Right lobe of liver (tissue), 4 donors: ENCODE results near the gene HSD17B11.
A peak's percentile ranks its signal among the peaks of the same experiment; 100 is the strongest.

Source experiments
- POLR2A ChIP-seq: fragments of 450-650 bp; IDR thresholded peaks from one replicate; pipeline ENCODE4 v1.6.1; 2017; ENCODE audit warnings: antibody characterized with exemption, mild to moderate bottlenecking
- TF ChIP-seq, protein P1 (sequence below), 4 donors: fragments of 200-600 bp in 3 of 4; fragments of 450-650 bp in 1 of 4; IDR thresholded peaks; one replicate each; pipeline versions ENCODE4 v1.5.1 to v1.8.0; 2016 to 2022; ENCODE audit warnings: antibody characterized with exemption in 4 of 4, mild to moderate bottlenecking in 2 of 4
- donor health status: DM: no; HTN: no; CAD: no.
- donor health status: DM: no; HTN: no; CAD: no.
- donor health status: DM: no; HTN: yes; CAD: no.

DNA sequence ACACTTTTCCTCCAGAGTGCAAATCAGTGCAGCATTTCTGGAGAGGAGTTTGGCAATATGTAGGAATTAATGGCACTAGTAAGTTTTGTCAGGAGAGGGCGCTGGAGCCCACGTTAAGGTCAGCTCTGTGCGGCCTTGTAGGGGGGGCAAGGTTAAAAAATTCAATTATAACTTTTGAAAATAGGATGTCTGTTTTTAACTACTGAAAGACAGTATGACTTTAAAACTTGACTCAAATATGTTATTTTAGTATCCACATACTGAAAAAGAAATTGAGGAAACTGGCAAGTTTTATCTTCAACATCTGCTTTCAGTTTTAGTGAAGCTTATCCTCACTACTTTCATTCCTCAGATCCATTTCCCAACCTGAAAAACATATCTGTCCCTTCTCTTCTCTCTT lies 37.4 kb downstream of the HSD17B11 start:
- TF ChIP-seq, protein P1, sequence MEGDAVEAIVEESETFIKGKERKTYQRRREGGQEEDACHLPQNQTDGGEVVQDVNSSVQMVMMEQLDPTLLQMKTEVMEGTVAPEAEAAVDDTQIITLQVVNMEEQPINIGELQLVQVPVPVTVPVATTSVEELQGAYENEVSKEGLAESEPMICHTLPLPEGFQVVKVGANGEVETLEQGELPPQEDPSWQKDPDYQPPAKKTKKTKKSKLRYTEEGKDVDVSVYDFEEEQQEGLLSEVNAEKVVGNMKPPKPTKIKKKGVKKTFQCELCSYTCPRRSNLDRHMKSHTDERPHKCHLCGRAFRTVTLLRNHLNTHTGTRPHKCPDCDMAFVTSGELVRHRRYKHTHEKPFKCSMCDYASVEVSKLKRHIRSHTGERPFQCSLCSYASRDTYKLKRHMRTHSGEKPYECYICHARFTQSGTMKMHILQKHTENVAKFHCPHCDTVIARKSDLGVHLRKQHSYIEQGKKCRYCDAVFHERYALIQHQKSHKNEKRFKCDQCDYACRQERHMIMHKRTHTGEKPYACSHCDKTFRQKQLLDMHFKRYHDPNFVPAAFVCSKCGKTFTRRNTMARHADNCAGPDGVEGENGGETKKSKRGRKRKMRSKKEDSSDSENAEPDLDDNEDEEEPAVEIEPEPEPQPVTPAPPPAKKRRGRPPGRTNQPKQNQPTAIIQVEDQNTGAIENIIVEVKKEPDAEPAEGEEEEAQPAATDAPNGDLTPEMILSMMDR (IDR thresholded peaks at IDR 0.05): peak; percentile 36 to 58 (median 40)
- no peak for TF ChIP-seq POLR2A
